GM04503 (cell line): ENCODE data around the gene UBC.

Experiments used
- DNase-seq: peaks from one replicate; pipeline ENCODE4 v3.0.0-alpha.2; 2012; ENCODE audit warnings: low read depth

Gene UBC

DNA sequence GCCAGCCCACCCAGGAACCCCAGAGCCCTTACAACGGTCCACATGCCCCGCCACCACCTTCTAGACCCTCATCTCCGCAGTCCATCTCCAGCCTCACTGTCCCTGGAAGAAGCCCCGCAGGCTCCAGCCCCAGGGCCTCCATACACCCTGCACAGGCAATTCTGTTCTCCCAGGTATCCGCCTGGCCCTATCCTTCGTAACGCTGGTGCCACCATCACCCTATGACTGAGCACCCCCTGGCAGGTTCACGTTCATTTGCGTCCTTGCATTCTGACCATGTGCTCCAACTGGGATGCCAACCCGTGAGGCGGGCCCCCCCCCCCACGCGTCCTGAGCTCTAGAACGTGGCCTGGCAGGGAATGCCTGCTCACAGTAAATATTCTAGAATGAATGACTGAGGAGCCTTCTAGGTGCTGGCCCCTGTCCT lies 50.1 kb downstream of the UBC start:
- DNase-seq: no peak

DNA sequence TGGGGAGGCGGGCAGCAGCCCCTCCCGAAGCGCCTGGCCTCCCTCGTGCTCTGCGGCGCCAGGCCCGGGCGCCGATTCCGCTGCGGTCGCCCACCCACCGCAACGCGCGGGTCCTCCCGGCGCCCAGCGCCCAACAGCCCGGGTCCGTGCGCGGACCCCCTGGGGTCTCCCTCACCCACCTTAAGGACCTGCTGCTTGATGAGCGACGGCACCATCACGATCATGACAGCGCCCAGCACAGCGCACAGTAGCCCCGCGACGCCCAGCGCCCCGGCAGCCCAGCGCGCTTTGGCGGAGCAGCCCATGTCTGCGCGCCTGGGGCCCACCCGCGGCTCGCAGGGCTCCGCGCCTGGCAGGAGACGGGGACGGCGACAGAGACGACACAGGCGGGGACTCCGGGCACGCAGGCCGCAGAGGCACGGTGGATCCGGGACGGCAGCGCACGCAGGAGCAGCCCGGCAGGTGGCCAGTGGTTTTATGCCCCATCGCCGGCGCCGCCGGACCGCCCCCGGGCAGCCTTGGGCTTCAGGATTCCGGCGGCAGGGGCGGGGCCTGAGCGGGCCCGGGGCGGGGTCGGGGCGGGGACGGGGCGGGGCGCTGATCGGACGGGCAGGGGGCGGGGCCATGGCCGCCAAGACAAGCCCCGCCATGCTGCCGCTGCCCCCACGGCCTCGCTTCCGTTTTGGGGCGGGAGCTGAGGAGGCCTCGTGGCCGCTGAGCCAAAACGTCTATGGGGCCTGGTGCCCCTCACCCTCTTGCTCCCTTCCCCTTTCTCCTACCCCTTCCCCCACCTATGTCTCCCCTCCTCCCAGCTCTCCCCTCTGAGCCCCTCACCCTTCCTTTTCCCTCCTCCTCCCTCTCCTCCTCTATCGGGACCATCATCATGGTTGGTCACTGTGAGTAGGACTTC lies 50.8 kb downstream of the UBC start, which contains the start of gene SCARB1:
SCARB1 (minus strand) TSS at position 449 of the 910 bp plus-strand sequence; CDS start at position 305, 144 bp downstream.
- DNase-seq: no peak

GRCh38 chr12:124862768-124863415 lies 51.6 kb downstream of the UBC start:
- no peak for DNase-seq

DNA sequence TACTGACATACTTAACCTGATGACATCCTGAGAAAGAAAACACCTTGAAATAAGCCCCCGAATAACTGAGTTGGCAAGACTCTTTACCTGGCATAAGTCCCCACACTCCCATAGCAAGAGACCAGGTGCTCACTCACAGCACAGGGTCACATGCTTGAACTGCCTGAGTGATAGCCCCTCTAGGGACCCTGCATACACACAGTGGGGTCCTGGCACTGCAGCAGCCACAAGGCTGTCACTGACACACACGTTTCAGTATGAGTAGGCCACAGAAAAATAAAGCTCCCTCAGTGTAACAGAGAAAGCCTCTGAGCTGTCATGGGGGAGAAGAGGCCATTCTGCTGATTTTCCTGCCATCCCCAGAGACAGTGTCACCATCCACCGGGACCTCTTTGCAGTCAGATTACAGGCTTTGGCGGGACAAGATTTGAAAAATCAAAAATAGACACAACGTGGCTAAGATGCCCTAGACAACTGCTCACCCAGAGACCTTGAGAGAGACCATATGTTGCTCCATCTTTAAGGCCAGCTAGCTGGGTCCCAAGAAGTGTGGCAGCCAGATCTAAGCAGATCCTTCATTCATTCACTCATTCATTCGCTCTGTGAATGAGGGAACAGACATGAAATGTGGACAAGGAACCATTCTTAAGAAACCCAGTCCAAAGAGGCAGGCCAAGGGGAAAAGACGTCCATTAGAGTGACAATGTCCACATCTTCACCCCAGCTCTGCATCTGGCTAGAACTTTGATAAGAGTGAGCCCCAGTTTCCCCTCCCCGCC lies 52.4 kb downstream of the UBC start:
- DNase-seq: no peak
